A549 treated with RU486 at 1 μM for 4 hours (cell line): Measurements from ENCODE around the gene COPZ1. TPM values are rescaled to one million over a fixed set of nuclear protein-coding genes. Genes with fewer than 3 reads are reported as not detected.

Experiments used
- total RNA-seq: library from RNA; stranded (reverse); fragments of 200-300 nt; extraction: Qiagen RNA extraction; gene quantifications from 5 replicates; pipeline ENCODE4 v1.2.3, GENCODE V29; 2022; ENCODE audit warnings: low read depth

COPZ1 gene, protein sequence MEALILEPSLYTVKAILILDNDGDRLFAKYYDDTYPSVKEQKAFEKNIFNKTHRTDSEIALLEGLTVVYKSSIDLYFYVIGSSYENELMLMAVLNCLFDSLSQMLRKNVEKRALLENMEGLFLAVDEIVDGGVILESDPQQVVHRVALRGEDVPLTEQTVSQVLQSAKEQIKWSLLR
- 216 to 329 TPM (median 222 TPM) in 5 replicates for total RNA-seq

DNA sequence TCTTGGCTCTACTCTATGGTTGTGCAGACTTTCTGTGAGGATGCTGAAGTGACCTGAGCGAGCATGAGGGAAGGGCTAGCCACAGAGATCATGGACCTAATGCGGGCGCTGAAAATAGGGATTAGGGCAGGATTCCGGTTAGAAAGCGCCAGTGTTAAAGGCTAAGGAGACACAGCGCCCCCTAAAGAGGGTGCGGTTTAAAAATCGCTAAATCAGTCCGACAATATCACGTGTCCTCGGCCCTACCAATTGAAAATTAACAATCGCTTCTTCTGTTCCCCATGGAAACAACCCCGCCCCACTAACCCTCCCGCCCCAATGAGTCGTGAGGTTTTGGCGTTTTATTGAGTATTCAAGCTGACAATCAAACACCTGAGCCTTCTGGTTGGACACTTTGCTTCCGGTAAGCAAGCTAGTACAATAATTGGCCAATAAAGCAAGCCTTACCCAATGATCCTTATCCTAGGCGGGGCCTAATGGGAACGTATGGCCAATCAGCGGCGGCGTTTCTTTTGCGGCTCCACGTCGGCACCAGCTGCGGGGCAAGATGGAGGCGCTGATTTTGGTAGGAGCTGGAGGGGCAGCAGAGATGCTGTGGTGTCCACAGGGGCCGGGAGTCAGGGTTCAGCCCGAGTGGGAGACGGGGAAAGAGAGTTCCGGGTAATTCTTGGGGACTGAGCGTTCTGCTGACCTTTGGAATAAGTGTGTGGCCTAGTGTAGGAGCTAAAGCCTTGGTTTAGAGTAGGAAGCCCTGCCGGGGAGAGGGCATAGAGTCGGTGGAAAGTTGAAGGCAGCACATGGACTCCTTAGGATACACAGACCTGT, at the start of gene COPZ1:
TSS of gene COPZ1 (plus strand) at position 515 of the 825 bp plus-strand sequence. CDS start at position 548, 33 bp downstream.

DNA sequence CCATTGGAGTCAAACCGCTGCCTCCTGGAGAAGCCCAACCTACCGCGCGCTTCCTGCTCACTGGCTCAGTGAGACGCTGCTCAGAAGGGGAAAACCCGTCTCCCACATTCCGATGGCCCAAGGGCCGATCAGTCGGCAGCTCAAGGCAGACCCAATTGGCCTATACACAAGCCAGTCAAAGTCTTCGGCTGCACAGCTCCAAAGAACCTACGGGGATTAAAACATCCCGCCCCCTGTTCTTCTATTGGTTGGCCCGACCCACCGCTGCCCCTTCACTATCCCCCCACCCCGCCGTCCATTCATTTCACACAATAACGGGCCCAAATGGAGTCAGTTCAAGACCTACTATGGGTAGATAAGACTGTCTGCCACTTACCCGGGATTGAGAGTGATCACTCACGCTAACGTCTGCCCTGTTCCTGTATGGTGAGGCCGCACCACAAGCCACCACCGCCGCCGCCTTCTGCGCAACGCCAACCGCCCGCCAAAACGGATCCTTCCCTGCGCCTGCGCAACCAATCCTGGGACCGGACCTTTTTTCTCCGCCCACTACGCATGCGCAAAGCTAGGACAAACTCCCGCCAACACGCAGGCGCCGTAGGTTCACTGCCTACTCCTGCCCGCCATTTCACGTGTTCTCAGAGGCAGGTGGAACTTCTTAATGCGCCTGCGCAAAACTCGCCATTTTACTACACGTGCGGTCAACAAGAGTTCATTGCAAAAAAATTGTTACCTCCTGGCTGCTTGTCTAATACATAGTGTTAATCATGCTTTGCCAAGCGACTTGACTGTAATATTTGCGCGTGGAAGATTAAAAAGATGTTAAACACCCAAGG, 45.1 kb upstream of the COPZ1 start, which contains the start of gene CBX5:
TSS of gene CBX5 (minus strand) at position 491 of the 836 bp plus-strand sequence. CDS start 22,472 bp downstream, outside the sequence.

DNA sequence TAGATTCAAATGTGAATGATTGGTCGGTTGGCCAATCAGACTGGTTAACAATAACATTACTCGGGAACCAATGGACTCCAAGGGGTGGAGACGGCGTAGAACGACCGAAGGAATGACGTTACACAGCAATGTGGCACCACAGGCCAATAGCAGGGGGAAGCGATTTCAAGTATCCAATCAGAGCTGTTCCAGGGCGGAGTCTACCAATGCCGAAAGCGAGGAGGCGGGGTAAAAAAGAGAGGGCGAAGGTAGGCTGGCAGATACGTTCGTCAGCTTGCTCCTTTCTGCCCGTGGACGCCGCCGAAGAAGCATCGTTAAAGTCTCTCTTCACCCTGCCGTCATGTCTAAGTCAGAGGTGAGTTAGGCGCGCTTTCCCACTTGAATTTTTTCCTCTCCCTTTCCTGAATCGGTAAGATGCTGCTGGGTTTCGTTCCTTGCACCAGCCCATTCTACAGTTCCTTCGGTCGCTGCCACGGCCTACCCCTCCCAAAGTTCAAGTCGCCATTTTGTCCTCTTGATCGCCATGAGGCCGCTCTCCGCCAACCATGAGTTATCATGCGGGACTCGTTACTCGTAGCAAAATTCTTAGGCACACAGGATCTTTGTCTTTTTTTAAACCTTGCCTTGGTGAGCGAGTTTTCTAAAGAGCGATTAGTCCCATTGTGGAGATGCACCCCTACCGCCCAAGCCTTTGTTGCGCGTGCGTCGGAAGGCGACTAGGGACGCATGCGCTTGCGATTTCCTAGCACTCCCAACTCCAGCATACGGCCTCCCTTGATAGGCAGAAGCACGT, 44.3 kb upstream of the COPZ1 start, which contains the start of gene HNRNPA1:
TSS of gene HNRNPA1 (plus strand) at position 259 of the 793 bp plus-strand sequence. CDS start at position 341, 82 bp downstream.

DNA sequence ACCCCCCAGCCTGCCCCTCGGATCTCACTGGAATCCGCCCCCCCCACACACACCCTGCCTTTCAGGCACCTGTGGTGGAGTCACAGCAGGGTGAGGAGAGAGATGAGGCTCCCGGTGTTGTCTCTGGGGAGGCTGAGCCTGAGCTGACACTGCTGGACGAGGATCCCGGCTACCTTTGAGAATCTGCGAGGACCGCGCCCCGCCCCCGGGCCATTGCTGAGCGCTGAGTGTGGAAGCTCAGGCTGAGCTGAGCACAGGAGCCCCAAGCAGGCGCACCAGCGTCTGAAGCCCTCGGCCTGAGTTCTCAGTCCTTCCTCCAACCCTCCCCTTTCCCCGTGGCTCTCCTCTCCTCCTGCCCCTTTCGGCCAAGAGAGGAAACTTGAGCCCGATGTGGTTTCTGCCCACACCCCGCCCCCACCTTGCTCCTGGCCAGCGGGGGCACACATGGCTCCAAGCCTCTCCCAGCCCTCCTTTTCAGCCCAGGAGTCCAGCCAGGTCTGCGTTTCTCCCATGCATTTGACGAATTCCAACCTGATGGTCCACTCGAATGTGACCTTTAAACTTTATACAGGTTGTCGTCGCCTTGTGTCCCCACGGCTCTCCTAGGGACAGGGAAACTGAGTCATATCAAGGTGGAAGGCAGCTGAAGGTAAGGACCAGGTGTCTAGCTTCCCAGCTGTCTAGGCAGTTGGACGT, 24.1 kb upstream of the COPZ1 start, which contains the start of gene NFE2:
TSS of gene NFE2 (minus strand) at position 284 of the 696 bp plus-strand sequence. CDS start 5,767 bp downstream, outside the sequence.

DNA sequence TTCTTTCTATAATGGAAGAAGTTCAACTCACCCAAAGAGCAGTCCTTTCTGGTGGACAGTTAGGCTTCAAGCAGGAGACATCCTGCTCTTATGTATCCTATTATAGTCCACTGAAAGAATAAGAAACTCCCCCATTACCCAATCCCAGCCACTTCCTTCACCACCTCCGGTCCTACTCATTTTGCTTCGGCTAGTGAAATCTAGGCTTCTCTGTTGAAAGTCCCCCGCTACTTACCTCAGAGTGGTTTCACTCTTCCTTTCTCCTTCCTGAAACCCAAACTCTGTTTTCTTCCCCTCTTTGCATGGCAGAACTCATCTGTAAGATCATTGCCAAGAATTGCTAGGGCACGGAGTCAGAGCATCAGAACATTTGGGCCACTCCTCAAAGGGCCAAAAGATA, 39.5 kb downstream of the COPZ1 start, which contains the start of gene GPR84:
TSS of gene GPR84 (minus strand) at position 74 of the 400 bp plus-strand sequence. CDS start 635 bp downstream, outside the sequence.

DNA sequence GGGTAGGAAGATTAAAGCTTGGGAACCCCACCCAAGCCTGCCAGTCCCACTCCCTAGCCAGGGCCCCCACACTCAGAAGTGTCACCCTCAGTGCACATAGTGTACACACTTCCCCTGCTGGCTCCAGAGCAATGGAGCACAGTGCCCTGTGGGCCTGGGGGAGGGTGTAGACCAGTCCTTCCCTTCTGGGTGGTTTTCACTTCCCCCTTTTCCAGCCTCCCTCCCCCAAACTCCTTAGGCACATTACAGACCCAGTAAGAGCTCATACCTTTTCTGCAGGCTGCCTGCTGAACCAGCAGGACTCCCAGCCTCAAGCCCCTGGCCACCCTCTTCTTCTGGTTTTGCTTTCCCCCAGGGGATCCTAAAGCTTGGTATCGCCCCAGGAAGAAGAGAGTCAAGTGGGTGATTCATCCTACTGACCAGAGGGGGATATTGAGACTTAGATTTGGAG, 59.7 kb downstream of the COPZ1 start, which contains the start of gene ZNF385A:
TSS of gene ZNF385A (minus strand) at position 143 of the 451 bp plus-strand sequence. CDS start 219 bp downstream, outside the sequence.

Other genes starting within 250 kb of the COPZ1 start
- 22.8 to 33.0 TPM (median 31.6 TPM) in 5 replicates for gene SMUG1, start 136.1 kb upstream of the COPZ1 start, total RNA-seq
- 18.9 to 27.2 TPM (median 26.0 TPM) in 5 replicates for gene CBX5, start 45.0 kb upstream of the COPZ1 start, total RNA-seq
- gene HNRNPA1, start 44.4 kb upstream of the COPZ1 start, total RNA-seq = 1,552 to 2,740 TPM (median 1,607 TPM) in 5 replicates
- gene NFE2, start 24.1 kb upstream of the COPZ1 start, total RNA-seq = 0.07 to 0.32 TPM (median 0.13 TPM) in 3 of 5 replicates, not detected in the others
- gene GPR84, start 39.4 kb downstream of the COPZ1 start, total RNA-seq = not detected in 5 replicates
- gene ZNF385A, start 59.6 kb downstream of the COPZ1 start, total RNA-seq = 12.8 to 20.5 TPM (median 17.2 TPM) in 5 replicates
- 100 to 128 TPM (median 114 TPM) in 5 replicates for gene ITGA5, start 94.1 kb downstream of the COPZ1 start, total RNA-seq
- not detected in 5 replicates for gene GTSF1, start 148.5 kb downstream of the COPZ1 start, total RNA-seq
- 0.03 TPM in 1 of 5 replicates, not detected in the others for gene NCKAP1L, start 172.6 kb downstream of the COPZ1 start, total RNA-seq
- 0.09 to 0.24 TPM in 2 of 5 replicates, not detected in the others for gene PDE1B, start 224.5 kb downstream of the COPZ1 start, total RNA-seq